H9 (cell line): ENCODE measurements around the gene AK4. TPM values are rescaled to one million over a fixed set of nuclear protein-coding genes. Genes with fewer than 3 reads are reported as not detected.

Source experiments
- DNase-seq: peaks from one replicate; pipeline ENCODE4 v3.0.0-alpha.2; 2017
- H2AFZ ChIP-seq: one replicate; pipeline ENCODE4 v1.6.1; 2013; ENCODE audit warnings: mild to moderate bottlenecking, low read length, control low read depth, moderate library complexity
- H2AK5ac ChIP-seq: 2 replicates; pipeline ENCODE4 v1.6.1; 2013; ENCODE audit warnings: low read length, control low read depth, mixed read lengths; ENCODE audit not compliant: insufficient read length
- H2BK120ac ChIP-seq: one replicate; pipeline ENCODE4 v1.6.1; 2013; ENCODE audit warnings: low read depth, mild to moderate bottlenecking, low read length, control low read depth, inconsistent platforms; ENCODE audit not compliant: poor library complexity, severe bottlenecking
- H2BK12ac ChIP-seq: 2 replicates; pipeline ENCODE4 v1.6.1; 2013; ENCODE audit warnings: low read length, control low read depth, mixed read lengths, low read depth; ENCODE audit not compliant: insufficient read length
- H2BK15ac ChIP-seq: 2 replicates; pipeline ENCODE4 v1.6.1; 2013; ENCODE audit warnings: low read depth, low read length, control low read depth
- H2BK20ac ChIP-seq: one replicate; pipeline ENCODE4 v1.6.1; 2013; ENCODE audit warnings: low read depth, mild to moderate bottlenecking, low read length, control low read depth, inconsistent platforms; ENCODE audit not compliant: poor library complexity, severe bottlenecking
- H2BK5ac ChIP-seq: 2 replicates; pipeline ENCODE4 v1.6.1; 2013; ENCODE audit warnings: low read length, control low read depth, mixed read lengths; ENCODE audit not compliant: insufficient read length
- H3K14ac ChIP-seq: 2 replicates; pipeline ENCODE4 v1.6.1; 2013; ENCODE audit warnings: low read length, control low read depth; ENCODE audit not compliant: insufficient read depth
- H3K18ac ChIP-seq: 2 replicates; pipeline ENCODE4 v1.6.1; 2013; ENCODE audit warnings: low read depth, mild to moderate bottlenecking, mixed read lengths, low read length, control low read depth; ENCODE audit not compliant: insufficient read length
- H3K23ac ChIP-seq: 2 replicates; pipeline ENCODE4 v1.6.1; 2013; ENCODE audit warnings: low read length, control low read depth, mixed read lengths, low read depth; ENCODE audit not compliant: insufficient read length
- H3K23me2 ChIP-seq: 2 replicates; pipeline ENCODE4 v1.6.1; 2013; ENCODE audit warnings: low read depth, mild to moderate bottlenecking, mixed read lengths, low read length, control low read depth; ENCODE audit not compliant: insufficient read length, poor library complexity, severe bottlenecking
- H3K27ac ChIP-seq: 2 replicates; pipeline ENCODE4 v1.5.1; 2013; ENCODE audit warnings: low read length, control low read depth, mixed read lengths, low read depth; ENCODE audit not compliant: insufficient read length
- H3K27me3 ChIP-seq: 2 replicates; pipeline ENCODE4 v1.6.1; 2013; ENCODE audit warnings: low read length, control low read depth, inconsistent platforms; ENCODE audit not compliant: insufficient read depth
- H3K4ac ChIP-seq: 2 replicates; pipeline ENCODE4 v1.6.1; 2013; ENCODE audit warnings: low read depth, mild to moderate bottlenecking, control low read depth, inconsistent platforms, low read length, moderate library complexity
- H3K4me1 ChIP-seq: 2 replicates; pipeline ENCODE4 v1.6.1; 2013; ENCODE audit warnings: low read length, control low read depth, inconsistent platforms; ENCODE audit not compliant: insufficient read depth
- H3K4me2 ChIP-seq: 2 replicates; pipeline ENCODE4 v1.6.1; 2013; ENCODE audit warnings: low read length, control low read depth, mixed read lengths; ENCODE audit not compliant: insufficient read length, insufficient read depth
- H3K56ac ChIP-seq: 2 replicates; pipeline ENCODE4 v1.6.1; 2013; ENCODE audit warnings: low read depth, mild to moderate bottlenecking, mixed read lengths, low read length, control low read depth; ENCODE audit not compliant: insufficient read length
- H3K79me1 ChIP-seq: 2 replicates; pipeline ENCODE4 v1.6.1; 2013; ENCODE audit warnings: low read depth, mild to moderate bottlenecking, moderate library complexity, low read length, control low read depth, inconsistent platforms; ENCODE audit not compliant: insufficient read depth, poor library complexity, severe bottlenecking
- H3K79me2 ChIP-seq: 2 replicates; pipeline ENCODE4 v1.6.1; 2013; ENCODE audit warnings: low read length, control low read depth, inconsistent platforms; ENCODE audit not compliant: insufficient read depth
- H3K9ac ChIP-seq: 2 replicates; pipeline ENCODE4 v1.6.1; 2013; ENCODE audit warnings: low read length, control low read depth, mixed read lengths; ENCODE audit not compliant: insufficient read length; ENCODE audit errors: extremely low read depth
- H3K9me3 ChIP-seq: one replicate; pipeline ENCODE4 v1.6.1; 2013; ENCODE audit warnings: low read depth, low read length, inconsistent platforms; ENCODE audit not compliant: control insufficient read depth
- H3T11ph ChIP-seq: one replicate; pipeline ENCODE4 v1.6.1; 2013; ENCODE audit warnings: mild to moderate bottlenecking, low read length, control low read depth, inconsistent platforms
- H4K20me1 ChIP-seq: one replicate; pipeline ENCODE4 v1.6.1; 2013; ENCODE audit not compliant: control insufficient read depth, insufficient read length, insufficient read depth
- H4K5ac ChIP-seq: 2 replicates; pipeline ENCODE4 v1.6.1; 2013; ENCODE audit warnings: low read depth, mild to moderate bottlenecking, mixed read lengths, low read length, control low read depth; ENCODE audit not compliant: insufficient read length
- H4K8ac ChIP-seq: replicated peaks from 2 replicates; pipeline ENCODE4 v1.6.1; 2013; ENCODE audit warnings: low read length, control low read depth, mixed read lengths, low read depth; ENCODE audit not compliant: insufficient read length
- H4K91ac ChIP-seq: 2 replicates; pipeline ENCODE4 v1.6.1; 2013; ENCODE audit warnings: low read depth, mild to moderate bottlenecking, moderate library complexity, mixed read lengths, low read length, control low read depth; ENCODE audit not compliant: insufficient read length
- H3K27ac Mint-ChIP-seq, 3 experiments: 2 replicates in 2 of 3; 3 replicates in 1 of 3; pipeline ENCODE4 v1.8.0; 2020 to 2021; ENCODE audit warnings: mixed read lengths in 3 of 3, mild to moderate bottlenecking in 1 of 3, moderate library complexity in 1 of 3
- H3K27me3 Mint-ChIP-seq: 2 replicates; pipeline ENCODE4 v1.8.0; 2021; ENCODE audit warnings: low read depth, mild to moderate bottlenecking, moderate library complexity, mixed read lengths
- H3K36me3 Mint-ChIP-seq, 3 experiments: 2 replicates in 2 of 3; 3 replicates in 1 of 3; pipeline ENCODE4 v1.8.0; 2020 to 2021; ENCODE audit warnings: low read depth in 3 of 3, mixed read lengths in 3 of 3; ENCODE audit not compliant: insufficient read depth in 1 of 3
- H3K4me1 Mint-ChIP-seq, 2 experiments: 2 replicates each; pipeline ENCODE4 v1.8.0; 2020; ENCODE audit warnings: mixed read lengths in 2 of 2
- H3K4me3 Mint-ChIP-seq, 2 experiments: 2 replicates in 1 of 2; 3 replicates in 1 of 2; pipeline ENCODE4 v1.8.0; 2020 to 2021; ENCODE audit warnings: mild to moderate bottlenecking in 2 of 2, mixed read lengths in 2 of 2, moderate library complexity in 1 of 2
- H3K9me3 Mint-ChIP-seq, 2 experiments: 2 replicates in 1 of 2; 3 replicates in 1 of 2; pipeline ENCODE4 v1.8.0; 2020; ENCODE audit warnings: mild to moderate bottlenecking in 2 of 2, mixed read lengths in 2 of 2, moderate library complexity in 1 of 2
- WGBS: extraction: QIAGEN DNeasy Blood & Tissue Kit; methylation state at CpG from one replicate; pipeline ENCODE4 v1.1.7; 2013; ENCODE audit warnings: missing lambda C conversion rate, low lambda C conversion rate, mixed read lengths; ENCODE audit not compliant: insufficient read length; ENCODE audit errors: extremely low coverage; 5-methylcytosine and 5-hydroxymethylcytosine counted together
- total RNA-seq: library from RNA; stranded (reverse); gene quantifications from 2 replicates; pipeline ENCODE4 v1.2.1, GENCODE V29; 2021
- TF ChIP-seq, protein P1 (sequence below): fragments of 200-600 bp; sonication (generic); conservative IDR thresholded peaks from 3 replicates; pipeline ENCODE4 v1.8.0; 2021; ENCODE audit warnings: antibody characterized with exemption, mild to moderate bottlenecking

AK4 gene
- total RNA-seq, 1 experiment from 2014 or later, result 45.6 TPM

DNA sequence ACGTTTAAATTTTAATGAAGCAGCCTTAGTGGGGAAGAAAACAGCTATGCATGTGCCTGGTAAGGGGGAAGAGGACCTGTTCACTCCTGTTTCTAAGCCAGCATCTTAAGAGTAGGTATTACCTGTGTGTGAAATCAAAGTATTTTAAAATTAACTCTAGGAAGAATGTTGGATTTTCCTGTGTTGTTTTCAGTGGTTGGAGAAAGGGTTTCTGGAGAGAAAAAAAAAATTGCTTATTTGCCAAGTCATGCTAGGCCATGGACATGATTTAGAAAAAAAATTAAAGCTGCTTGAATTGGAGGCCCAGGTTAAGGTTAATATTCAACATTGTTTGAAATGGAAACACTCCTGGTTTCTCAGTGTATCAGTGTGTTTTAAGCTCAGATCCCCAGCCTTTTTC is 118.5 kb downstream of the AK4 start:
- no peak overlapping the region for H2BK5ac ChIP-seq
- Mint-ChIP-seq H3K27me3 (peaks cover 35% of the 10 kb centered on the region), H3K9me3 (no peaks in the 10 kb centered on the region), H3K4me3 (peak overlapping the region; percentile 66 to 84), H3K4me1 (peaks cover 20 to 31% of the 10 kb centered on the region in 2 experiments), H3K36me3 (no peaks in the 10 kb centered on the region), H3K27ac (no peak overlapping the region)
- H4K91ac ChIP-seq, result no peak overlapping the region
- peaks cover 11% of the 10 kb centered on the region for H3K23me2 ChIP-seq
- no peak overlapping the region for H3K23ac ChIP-seq
- no peaks in the 10 kb centered on the region for H3K4me1 ChIP-seq
- no peaks in the 10 kb centered on the region for H3K9me3 ChIP-seq
- TF ChIP-seq, protein P1, sequence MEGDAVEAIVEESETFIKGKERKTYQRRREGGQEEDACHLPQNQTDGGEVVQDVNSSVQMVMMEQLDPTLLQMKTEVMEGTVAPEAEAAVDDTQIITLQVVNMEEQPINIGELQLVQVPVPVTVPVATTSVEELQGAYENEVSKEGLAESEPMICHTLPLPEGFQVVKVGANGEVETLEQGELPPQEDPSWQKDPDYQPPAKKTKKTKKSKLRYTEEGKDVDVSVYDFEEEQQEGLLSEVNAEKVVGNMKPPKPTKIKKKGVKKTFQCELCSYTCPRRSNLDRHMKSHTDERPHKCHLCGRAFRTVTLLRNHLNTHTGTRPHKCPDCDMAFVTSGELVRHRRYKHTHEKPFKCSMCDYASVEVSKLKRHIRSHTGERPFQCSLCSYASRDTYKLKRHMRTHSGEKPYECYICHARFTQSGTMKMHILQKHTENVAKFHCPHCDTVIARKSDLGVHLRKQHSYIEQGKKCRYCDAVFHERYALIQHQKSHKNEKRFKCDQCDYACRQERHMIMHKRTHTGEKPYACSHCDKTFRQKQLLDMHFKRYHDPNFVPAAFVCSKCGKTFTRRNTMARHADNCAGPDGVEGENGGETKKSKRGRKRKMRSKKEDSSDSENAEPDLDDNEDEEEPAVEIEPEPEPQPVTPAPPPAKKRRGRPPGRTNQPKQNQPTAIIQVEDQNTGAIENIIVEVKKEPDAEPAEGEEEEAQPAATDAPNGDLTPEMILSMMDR, result no peak
- no peak overlapping the region for H3K4ac ChIP-seq
- peak overlapping the region; percentile 68 for H3K4me2 ChIP-seq
- H3T11ph ChIP-seq, result no peak overlapping the region
- no peak overlapping the region for H3K18ac ChIP-seq
- no peak overlapping the region for H3K56ac ChIP-seq
- no peak overlapping the region for H2BK120ac ChIP-seq
- no peak overlapping the region for H2BK20ac ChIP-seq
- H4K5ac ChIP-seq, result no peak overlapping the region
- H2AFZ ChIP-seq, result no peak overlapping the region
- no peak overlapping the region for H2BK12ac ChIP-seq
- H3K27me3 ChIP-seq, result no peaks in the 10 kb centered on the region; the same call in 1 of the 2 replicates
- no peak overlapping the region for H4K8ac ChIP-seq
- WGBS, result no CpG with 5 or more reads among the region's 1 CpG
- no peak overlapping the region for H2BK15ac ChIP-seq
- no peak overlapping the region for H3K14ac ChIP-seq
- H3K27ac ChIP-seq, result no peak overlapping the region
- H2AK5ac ChIP-seq, result no peak overlapping the region
- H3K79me2 ChIP-seq, result no peaks in the 10 kb centered on the region
- H4K20me1 ChIP-seq, result no peaks in the 10 kb centered on the region
- H3K79me1 ChIP-seq, result no peaks in the 10 kb centered on the region
- H3K9ac ChIP-seq, result no peak overlapping the region
- DNase-seq, result no peak
